Loucy (cell line): ENCODE measurements around the gene TOP3A.

Source experiments
- H2AFZ ChIP-seq: fragments of 200-600 bp; sonication (generic); 2 replicates; pipeline ENCODE4 v1.6.0; 2016; ENCODE audit warnings: antibody characterized with exemption, mild to moderate bottlenecking, low read length, moderate library complexity
- H3F3A ChIP-seq: fragments of 200-600 bp; 2 replicates; pipeline ENCODE4 v1.6.0; 2016; ENCODE audit warnings: antibody characterized with exemption, low read depth, mild to moderate bottlenecking
- H3K27me3 ChIP-seq: fragments of 200-600 bp; sonication (generic); 2 replicates; pipeline ENCODE4 v1.6.1; 2014; ENCODE audit warnings: low read length, mild to moderate bottlenecking; ENCODE audit not compliant: insufficient read depth, poor library complexity, severe bottlenecking
- H3K36me3 ChIP-seq: fragments of 200-600 bp; sonication (generic); 2 replicates; pipeline ENCODE4 v1.6.1; 2016; ENCODE audit warnings: low read length; ENCODE audit not compliant: insufficient read depth
- H3K4me1 ChIP-seq: fragments of 200-600 bp; sonication (generic); 2 replicates; pipeline ENCODE4 v1.5.1; 2014; ENCODE audit warnings: low read length, mild to moderate bottlenecking; ENCODE audit not compliant: insufficient read depth, poor library complexity, severe bottlenecking
- H3K4me2 ChIP-seq: fragments of 200-600 bp; sonication (generic); 2 replicates; pipeline ENCODE4 v1.6.0; 2014; ENCODE audit warnings: antibody characterized with exemption, low read length, low read depth, mild to moderate bottlenecking; ENCODE audit not compliant: poor library complexity, severe bottlenecking
- H3K4me3 ChIP-seq: fragments of 200-600 bp; sonication (generic); 2 replicates; pipeline ENCODE4 v1.5.1; 2014; ENCODE audit warnings: low read length, mild to moderate bottlenecking, mixed read lengths; ENCODE audit not compliant: poor library complexity, severe bottlenecking
- H3K79me2 ChIP-seq: fragments of 200-600 bp; sonication (generic); 2 replicates; pipeline ENCODE4 v1.6.1; 2014; ENCODE audit warnings: low read length; ENCODE audit not compliant: insufficient read depth
- H3K9ac ChIP-seq: fragments of 200-600 bp; sonication (generic); 2 replicates; pipeline ENCODE4 v1.6.0; 2014; ENCODE audit warnings: mild to moderate bottlenecking, low read depth, low read length, moderate library complexity; ENCODE audit not compliant: poor library complexity, severe bottlenecking
- H3K9me2 ChIP-seq: fragments of 200-600 bp; sonication (generic); replicated peaks from 2 replicates; pipeline ENCODE4 v1.6.1; 2016; ENCODE audit warnings: low read depth, low read length, mixed read lengths
- H3K9me3 ChIP-seq: fragments of 200-600 bp; sonication (generic); 2 replicates; pipeline ENCODE4 v1.6.1; 2014; ENCODE audit warnings: mild to moderate bottlenecking, antibody characterized with exemption, low read length, low read depth; ENCODE audit not compliant: insufficient read depth
- H4K20me1 ChIP-seq: fragments of 200-600 bp; sonication (generic); 2 replicates; pipeline ENCODE4 v1.6.0; 2014; ENCODE audit warnings: antibody characterized with exemption, low read length, mild to moderate bottlenecking; ENCODE audit not compliant: insufficient read depth, poor library complexity, severe bottlenecking
- CTCF ChIP-seq: fragments of 200-600 bp; sonication (generic); conservative IDR thresholded peaks from 2 replicates; pipeline ENCODE4 v1.5.1; 2014; ENCODE audit warnings: mild to moderate bottlenecking, antibody characterized with exemption, low read length
- EZH2phosphoT487 ChIP-seq: fragments of 200-600 bp; IDR thresholded peaks from 2 replicates; pipeline ENCODE4 v1.6.1; 2018; ENCODE audit warnings: antibody characterized with exemption, mild to moderate bottlenecking, moderate library complexity, borderline replicate concordance

The TOP3A gene

GRCh38 chr17:18248300-18248731 is 66.5 kb downstream of the TOP3A start:
- Histone ChIP-seq H3K4me3 (no peak overlapping the region), H3K79me2 (no peaks in the 10 kb centered on the region), H4K20me1 (no peaks in the 10 kb centered on the region), H3F3A (no peaks in the 10 kb centered on the region), H3K4me2 (no peak overlapping the region), H3K4me1 (no peaks in the 10 kb centered on the region), H3K36me3 (peaks cover 66% of the 10 kb centered on the region; the same call in 1 of the 2 replicates), H3K9ac (no peak overlapping the region), H3K27me3 (no peaks in the 10 kb centered on the region), H2AFZ (no peak overlapping the region), H3K9me2 (no peaks in the 10 kb centered on the region), H3K9me3 (no peaks in the 10 kb centered on the region)
- TF ChIP-seq CTCF (peak; percentile 76), EZH2phosphoT487 (no peak)

GRCh38 chr17:18247613-18248001 is 67.2 kb downstream of the TOP3A start:
- Histone ChIP-seq H3K4me1 (no peaks in the 10 kb centered on the region), H3K36me3 (peaks cover 60% of the 10 kb centered on the region; the same call in 1 of the 2 replicates), H4K20me1 (no peaks in the 10 kb centered on the region), H3K4me3 (no peak overlapping the region), H3K9me2 (no peaks in the 10 kb centered on the region), H3F3A (no peaks in the 10 kb centered on the region), H3K79me2 (no peaks in the 10 kb centered on the region), H3K9ac (no peak overlapping the region), H3K9me3 (no peaks in the 10 kb centered on the region), H2AFZ (no peak overlapping the region), H3K4me2 (no peak overlapping the region), H3K27me3 (no peaks in the 10 kb centered on the region)
- TF ChIP-seq EZH2phosphoT487 = no peak
- no peak for TF ChIP-seq CTCF

GRCh38 chr17:18246880-18247612 is 67.7 kb downstream of the TOP3A start:
- H3K4me3 ChIP-seq = no peak overlapping the region
- H3K9me3 ChIP-seq = no peaks in the 10 kb centered on the region
- H2AFZ ChIP-seq = no peak overlapping the region
- H3K4me1 ChIP-seq = no peaks in the 10 kb centered on the region
- H3K36me3 ChIP-seq = peaks cover 55% of the 10 kb centered on the region; the same call in 1 of the 2 replicates
- no peaks in the 10 kb centered on the region for H4K20me1 ChIP-seq
- no peaks in the 10 kb centered on the region for H3K79me2 ChIP-seq
- H3K4me2 ChIP-seq = no peak overlapping the region
- TF ChIP-seq CTCF (no peak), EZH2phosphoT487 (no peak)
- H3F3A ChIP-seq = no peaks in the 10 kb centered on the region
- H3K9ac ChIP-seq = no peak overlapping the region
- H3K9me2 ChIP-seq = no peaks in the 10 kb centered on the region
- H3K27me3 ChIP-seq = no peaks in the 10 kb centered on the region
